GM12878 (cell line): Measurements from ENCODE around the gene RFWD3. TPM values are rescaled to one million over a fixed set of nuclear protein-coding genes. Genes with fewer than 3 reads are reported as not detected.

Experiments used
- ATAC-seq: fragments of 200-7000 bp; cut with Tn5 transposase; 3 replicates; pipeline ENCODE4 v1.9.1; 2020; ENCODE audit warnings: mild to moderate bottlenecking, moderate library complexity
- BruUV-seq: library from RNA; stranded (reverse); fragments of 400-500 nt; replicated peaks from 2 replicates; lab custom pipeline; 2021; lab: Mats Ljungman, UMichigan
- CTCF ChIA-PET: fragments of 300-600 bp; sonication (Branson Sonifier 250); formaldehyde crosslinking; extraction: SDS; loops from one replicate; lab custom pipeline; 2021; ENCODE audit warnings: inconsistent platforms; lab: Yijun Ruan, JAX
- POLR2A ChIA-PET: fragments of 350-600 bp; formaldehyde crosslinking; extraction: SDS; loops from one replicate; lab custom pipeline; 2021; ENCODE audit warnings: inconsistent platforms; lab: Charles Lee
- RAD21 ChIA-PET: fragments of 300-600 bp; sonication (Branson Sonifier 250); formaldehyde crosslinking; loops from one replicate; lab custom pipeline; 2023; ENCODE audit warnings: antibody characterized with exemption; ENCODE audit not compliant: unreplicated experiment; lab: Charles Lee
- SMC1A ChIA-PET: fragments of 300-600 bp; sonication (Branson Sonifier 250); formaldehyde crosslinking; loops from one replicate; lab custom pipeline; 2023; ENCODE audit not compliant: unreplicated experiment, uncharacterized antibody; lab: Charles Lee
- DNase-seq: peaks from one replicate; pipeline ENCODE4 v3.0.0-alpha.2; 2011; ENCODE audit warnings: low read depth, low spot score
- FAIRE-seq: peaks from 3 replicates; lab custom pipeline; 2011; peaks lifted over from hg19 to GRCh38; lab: Jason Lieb, UNC
- H2AFZ ChIP-seq: 2 replicates; pipeline ENCODE4 v1.6.0; 2011; ENCODE audit warnings: low read depth, low read length, control low read depth; ENCODE audit not compliant: control insufficient read depth
- H3K27ac ChIP-seq: 2 replicates; pipeline ENCODE4 v1.5.1; 2011; ENCODE audit warnings: control low read depth; ENCODE audit not compliant: control insufficient read depth, insufficient read depth
- H3K27me3 ChIP-seq, 2 experiments: replicated peaks in 1 of 2; 2 replicates each; pipeline versions ENCODE4 v1.6.0 to v1.6.1; 2011; ENCODE audit warnings: low read length in 1 of 2; ENCODE audit not compliant: control insufficient read depth in 2 of 2, insufficient read depth in 2 of 2
- H3K36me3 ChIP-seq, 2 experiments: 2 replicates each; pipeline ENCODE4 v1.5.1; 2011; ENCODE audit warnings: low read length in 1 of 2; ENCODE audit not compliant: control insufficient read depth in 2 of 2, insufficient read depth in 2 of 2
- H3K4me1 ChIP-seq: 2 replicates; pipeline ENCODE4 v1.6.1; 2011; ENCODE audit warnings: mild to moderate bottlenecking, low read length, moderate library complexity, mixed read lengths; ENCODE audit not compliant: control insufficient read depth, insufficient read depth
- H3K4me2 ChIP-seq: 2 replicates; pipeline ENCODE4 v1.6.0; 2011; ENCODE audit warnings: control low read depth; ENCODE audit not compliant: control insufficient read depth, insufficient read depth
- H3K4me3 ChIP-seq: fragments of 200-600 bp; sonication (generic); 2 replicates; pipeline ENCODE4 v1.5.1; 2016
- H3K79me2 ChIP-seq: 2 replicates; pipeline ENCODE4 v1.6.0; 2011; ENCODE audit warnings: low read length; ENCODE audit not compliant: control insufficient read depth, insufficient read depth
- H3K9ac ChIP-seq: 2 replicates; pipeline ENCODE4 v1.8.0; 2011; ENCODE audit warnings: low read length, control low read depth, mixed read lengths; ENCODE audit not compliant: control insufficient read depth, insufficient read depth
- H3K9me3 ChIP-seq: replicated peaks from 3 replicates; pipeline ENCODE4 v1.5.1; 2011; ENCODE audit warnings: mild to moderate bottlenecking, low read length; ENCODE audit not compliant: control insufficient read depth, insufficient read depth
- H4K20me1 ChIP-seq: 2 replicates; pipeline ENCODE4 v1.6.0; 2011; ENCODE audit not compliant: control insufficient read depth, insufficient read depth
- CHD1 ChIP-seq: IDR thresholded peaks from 2 replicates; pipeline ENCODE4 v1.6.1; 2012; ENCODE audit warnings: low read depth, low read length, improper control_type of control experiment
- ETV6 ChIP-seq, 2 experiments: fragments of 450-650 bp in 1 of 2; IDR thresholded peaks in 1 of 2; conservative IDR thresholded peaks in 1 of 2; 2 replicates each; pipeline ENCODE4 v1.6.1; 2014; ENCODE audit warnings: antibody characterized with exemption in 1 of 2, borderline replicate concordance in 1 of 2, low read depth in 1 of 2, mild to moderate bottlenecking in 1 of 2, moderate library complexity in 1 of 2
- EZH2 ChIP-seq: IDR thresholded peaks from 2 replicates; pipeline ENCODE4 v1.6.1; 2012; ENCODE audit warnings: low read depth, mild to moderate bottlenecking, control low read depth, inconsistent platforms, low read length, borderline replicate concordance; ENCODE audit not compliant: control insufficient read depth
- HDGF ChIP-seq: fragments of 450-650 bp; IDR thresholded peaks from 2 replicates; pipeline ENCODE4 v1.6.1; 2016; ENCODE audit warnings: antibody characterized with exemption
- MTA2 ChIP-seq: fragments of 450-650 bp; IDR thresholded peaks from 2 replicates; pipeline ENCODE4 v1.6.1; 2016; ENCODE audit warnings: low read depth, mild to moderate bottlenecking, moderate library complexity
- MTA3 ChIP-seq: IDR thresholded peaks from 2 replicates; pipeline ENCODE4 v1.6.1; 2012; ENCODE audit warnings: low read length, inconsistent platforms, borderline replicate concordance
- RBBP5 ChIP-seq: fragments of 200-600 bp; sonication (generic); conservative IDR thresholded peaks from 2 replicates; pipeline ENCODE4 v1.6.1; 2016
- SPI1 ChIP-seq: IDR thresholded peaks from 2 replicates; pipeline ENCODE4 v1.6.1; 2011; ENCODE audit warnings: low read depth, mild to moderate bottlenecking, low read length, moderate library complexity, borderline replicate concordance; ENCODE audit not compliant: insufficient read depth
- SREBF2 ChIP-seq: IDR thresholded peaks from 2 replicates; pipeline ENCODE4 v1.6.1; 2012; ENCODE audit warnings: mild to moderate bottlenecking, low read length
- STAT3 ChIP-seq: IDR thresholded peaks from 2 replicates; pipeline ENCODE4 v1.6.1; 2011; ENCODE audit warnings: low read depth, low read length, improper control_type of control experiment
- SUPT20H ChIP-seq: IDR thresholded peaks from 2 replicates; pipeline ENCODE4 v1.6.1; 2011; ENCODE audit warnings: low read depth, mild to moderate bottlenecking, low read length, moderate library complexity, borderline replicate concordance; ENCODE audit not compliant: control insufficient read depth
- TCF7 ChIP-seq: IDR thresholded peaks from 2 replicates; pipeline ENCODE4 v1.6.1; 2014; ENCODE audit warnings: antibody characterized with exemption, borderline replicate concordance
- WGBS: methylation state at CpG from one replicate; pipeline ENCODE4 v1.1.6; 2016; ENCODE audit warnings: low lambda C conversion rate; ENCODE audit not compliant: insufficient replicate concordance, insufficient coverage; ENCODE audit errors: missing lambda C conversion rate; 5-methylcytosine and 5-hydroxymethylcytosine counted together
- in situ Hi-C: fragments of 300-500 bp; cut with MboI; formaldehyde crosslinking; loops from 9 replicates; pipeline ENCODE4 v1.14.3; 2018; ENCODE audit warnings: mixed read lengths
- intact Hi-C: fragments of 100-400 bp; cut with micrococcal nuclease; formaldehyde crosslinking; loops from one replicate; pipeline ENCODE4 v1.14.2; 2022; ENCODE audit not compliant: unreplicated experiment
- polyA plus RNA-seq, 11 experiments: library from polyadenylated mRNA; depleted of rRNA in 4 of 11; unstranded in 6 of 11; stranded (reverse) in 5 of 11; fragments of >200 nt; fragmentation: Nextera tagmentation in 4 of 11; fragmentation: Illumina TruSeq in 1 of 11; extraction: Ambion mirVana in 4 of 11; extraction: Trizol in 1 of 11; gene quantifications; 1 replicate in 1 of 11; 2 replicates in 10 of 11; pipeline versions ENCODE4 v1.2.1 to v1.2.3, GENCODE V29; 2011 to 2016; ENCODE audit warnings: inconsistent platforms in 2 of 11, missing spikeins in 2 of 11, low read depth in 1 of 11
- total RNA-seq, 4 experiments: library from RNA; depleted of rRNA in 3 of 4; stranded (reverse); fragments of >200 nt in 3 of 4; fragmentation: Illumina TruSeq in 1 of 4; extraction: Trizol in 1 of 4; gene quantifications; 2 replicates each; pipeline versions ENCODE4 v1.2.1 to v1.2.3, GENCODE V29; 2013 to 2021
- TF ChIP-seq, protein P1 (sequence below): fragments of 450-650 bp; IDR thresholded peaks from 2 replicates; pipeline ENCODE4 v1.6.1; 2017; ENCODE audit warnings: low read depth, mild to moderate bottlenecking, moderate library complexity
- TF ChIP-seq, protein P2 (sequence below): fragments of 450-650 bp; IDR thresholded peaks from 2 replicates; pipeline ENCODE4 v1.6.1; 2016; ENCODE audit warnings: mild to moderate bottlenecking
- TF ChIP-seq, protein P3 (sequence below): fragments of 450-650 bp; conservative IDR thresholded peaks from 2 replicates; pipeline ENCODE4 v1.6.1; 2017; ENCODE audit warnings: mild to moderate bottlenecking, moderate library complexity

The RFWD3 gene
- total and polyA plus RNA-seq, 10 of the 15 experiments (the other 5 are each of a cell fraction or from before 2014, with no cell fraction given): 10.7 to 78.5 (median 51.2) TPM

DNA sequence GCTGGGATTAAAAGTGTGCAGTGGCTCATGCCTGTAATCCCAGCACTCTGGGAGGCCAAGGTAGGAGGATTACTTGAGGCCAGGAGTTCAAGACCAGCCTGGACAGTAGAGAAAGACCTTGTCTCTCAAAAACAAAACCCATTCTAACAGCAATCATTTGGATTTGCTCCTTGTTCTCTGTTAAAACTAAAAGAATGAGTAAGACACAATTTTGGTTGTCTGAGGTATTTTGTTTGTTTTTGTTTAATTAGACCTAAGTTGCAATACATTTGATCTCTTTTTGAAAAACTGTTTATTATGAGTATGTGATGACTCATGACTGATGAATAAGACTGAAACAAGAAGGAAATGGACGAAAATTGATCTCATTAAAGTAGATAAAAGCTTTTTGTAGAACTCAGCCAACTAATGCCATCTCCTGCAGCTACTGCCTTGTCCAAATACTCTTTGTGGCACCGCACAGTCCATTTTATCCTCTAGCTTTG is 88.8 kb downstream of the RFWD3 start (continued):
- TF ChIP-seq SUPT20H (no peak), EZH2 (no peak), CHD1 (no peak), RBBP5 (no peak), TCF7 (no peak), ETV6 (conservative IDR thresholded peaks at IDR 0.05 in 1 of 2, IDR thresholded peaks at IDR 0.05 in 1 of 2; ENCODE audit: borderline replicate concordance in 1 of 2, low read depth in 1 of 2) (0 out of 4 replicates have a peak, but pooled peaks of 1 of the 2 experiments have one; percentile 25)

DNA sequence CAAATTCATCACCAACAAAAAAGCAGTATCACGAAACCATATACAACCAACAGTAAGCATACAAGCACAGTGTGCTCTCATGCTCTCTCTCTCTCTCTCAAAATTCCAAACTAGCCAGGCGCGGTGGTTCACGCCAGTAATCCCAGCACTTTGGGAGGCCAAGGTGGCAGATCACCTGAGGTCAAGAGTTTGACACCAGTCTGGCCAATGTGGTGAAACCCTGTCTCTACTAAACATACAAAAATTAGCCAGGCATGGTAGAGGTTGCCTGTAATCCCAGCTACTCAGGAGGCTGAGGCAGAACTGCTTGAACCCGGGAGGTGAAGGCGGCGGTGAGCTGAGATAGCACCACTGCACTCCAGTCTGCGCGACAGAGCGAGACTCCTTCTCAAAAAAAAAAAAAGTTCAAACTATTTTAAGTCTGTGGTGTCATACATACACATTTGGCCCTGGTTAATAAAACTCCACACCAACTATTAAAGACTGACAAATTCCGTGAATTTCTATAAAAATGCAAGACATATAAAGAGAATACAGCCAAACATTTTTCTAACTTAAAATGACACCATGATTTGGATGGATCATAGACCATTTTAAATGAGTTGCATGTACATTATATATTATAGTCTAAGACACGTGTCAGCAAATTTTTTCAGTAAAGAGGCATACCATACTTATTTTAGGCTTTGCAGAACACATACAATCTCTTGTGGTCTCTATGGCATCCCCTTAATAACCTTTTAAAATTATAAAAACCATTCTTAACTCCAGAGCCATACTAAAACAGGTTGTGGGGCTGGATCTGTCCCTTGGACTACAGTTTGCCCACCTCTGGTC is 90.7 kb downstream of the RFWD3 start:
- in situ Hi-C loops: no loop called here
- DNase-seq (no peak), FAIRE-seq (no peak), ATAC-seq (no peak)
- ChIA-PET SMC1A (interaction anchor here (0.8 to 2.7 kb wide), 2 partner anchors 11 to 12 kb away, joined by 4 to 16 read pairs; no protein-coding TSS in a partner anchor), RAD21 (no interaction called here), POLR2A (interaction anchor here (0.6 to 0.8 kb wide), 2 partner anchors 14 to 980 kb away, joined by 3 read pairs; partner anchors contain the start of gene TMEM231), CTCF (interaction anchor here (1.2 kb wide), 1 partner anchor 10 kb away, joined by 3 read pairs; no protein-coding TSS in a partner anchor)
- no peak overlapping the region for H3K27ac ChIP-seq
- no peaks in the 10 kb centered on the region for H3K27me3 ChIP-seq
- no peak overlapping the region for H3K9ac ChIP-seq
- no TSS peak for BruUV-seq
- no peaks in the 10 kb centered on the region for H4K20me1 ChIP-seq
- peaks cover 21% of the 10 kb centered on the region for H3K4me1 ChIP-seq
- H3K4me2 ChIP-seq: no peak overlapping the region
- H2AFZ ChIP-seq: no peak overlapping the region
- H3K9me3 ChIP-seq: no peaks in the 10 kb centered on the region
- no peak overlapping the region for H3K4me3 ChIP-seq
- H3K36me3 ChIP-seq: peaks cover 0 to 3% of the 10 kb centered on the region in 2 experiments; a peak in 1 of 4 replicates
- WGBS: 99% methylated on average over 12 of the region's 12 CpGs
- peaks cover 57% of the 10 kb centered on the region for H3K79me2 ChIP-seq
- intact Hi-C loops: no loop called here
- no peak for TF ChIP-seq MTA2
- no peak for TF ChIP-seq HDGF
- TF ChIP-seq, protein P1, sequence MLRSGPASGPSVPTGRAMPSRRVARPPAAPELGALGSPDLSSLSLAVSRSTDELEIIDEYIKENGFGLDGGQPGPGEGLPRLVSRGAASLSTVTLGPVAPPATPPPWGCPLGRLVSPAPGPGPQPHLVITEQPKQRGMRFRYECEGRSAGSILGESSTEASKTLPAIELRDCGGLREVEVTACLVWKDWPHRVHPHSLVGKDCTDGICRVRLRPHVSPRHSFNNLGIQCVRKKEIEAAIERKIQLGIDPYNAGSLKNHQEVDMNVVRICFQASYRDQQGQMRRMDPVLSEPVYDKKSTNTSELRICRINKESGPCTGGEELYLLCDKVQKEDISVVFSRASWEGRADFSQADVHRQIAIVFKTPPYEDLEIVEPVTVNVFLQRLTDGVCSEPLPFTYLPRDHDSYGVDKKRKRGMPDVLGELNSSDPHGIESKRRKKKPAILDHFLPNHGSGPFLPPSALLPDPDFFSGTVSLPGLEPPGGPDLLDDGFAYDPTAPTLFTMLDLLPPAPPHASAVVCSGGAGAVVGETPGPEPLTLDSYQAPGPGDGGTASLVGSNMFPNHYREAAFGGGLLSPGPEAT: no peak
- TF ChIP-seq STAT3: no peak
- TF ChIP-seq, protein P2, sequence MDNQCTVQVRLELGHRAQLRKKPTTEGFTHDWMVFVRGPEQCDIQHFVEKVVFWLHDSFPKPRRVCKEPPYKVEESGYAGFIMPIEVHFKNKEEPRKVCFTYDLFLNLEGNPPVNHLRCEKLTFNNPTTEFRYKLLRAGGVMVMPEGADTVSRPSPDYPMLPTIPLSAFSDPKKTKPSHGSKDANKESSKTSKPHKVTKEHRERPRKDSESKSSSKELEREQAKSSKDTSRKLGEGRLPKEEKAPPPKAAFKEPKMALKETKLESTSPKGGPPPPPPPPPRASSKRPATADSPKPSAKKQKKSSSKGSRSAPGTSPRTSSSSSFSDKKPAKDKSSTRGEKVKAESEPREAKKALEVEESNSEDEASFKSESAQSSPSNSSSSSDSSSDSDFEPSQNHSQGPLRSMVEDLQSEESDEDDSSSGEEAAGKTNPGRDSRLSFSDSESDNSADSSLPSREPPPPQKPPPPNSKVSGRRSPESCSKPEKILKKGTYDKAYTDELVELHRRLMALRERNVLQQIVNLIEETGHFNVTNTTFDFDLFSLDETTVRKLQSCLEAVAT: no peak
- TF ChIP-seq MTA3: no peak
- no peak for TF ChIP-seq SPI1
- TF ChIP-seq EZH2: no peak
- no peak for TF ChIP-seq SREBF2
- TF ChIP-seq, protein P3, sequence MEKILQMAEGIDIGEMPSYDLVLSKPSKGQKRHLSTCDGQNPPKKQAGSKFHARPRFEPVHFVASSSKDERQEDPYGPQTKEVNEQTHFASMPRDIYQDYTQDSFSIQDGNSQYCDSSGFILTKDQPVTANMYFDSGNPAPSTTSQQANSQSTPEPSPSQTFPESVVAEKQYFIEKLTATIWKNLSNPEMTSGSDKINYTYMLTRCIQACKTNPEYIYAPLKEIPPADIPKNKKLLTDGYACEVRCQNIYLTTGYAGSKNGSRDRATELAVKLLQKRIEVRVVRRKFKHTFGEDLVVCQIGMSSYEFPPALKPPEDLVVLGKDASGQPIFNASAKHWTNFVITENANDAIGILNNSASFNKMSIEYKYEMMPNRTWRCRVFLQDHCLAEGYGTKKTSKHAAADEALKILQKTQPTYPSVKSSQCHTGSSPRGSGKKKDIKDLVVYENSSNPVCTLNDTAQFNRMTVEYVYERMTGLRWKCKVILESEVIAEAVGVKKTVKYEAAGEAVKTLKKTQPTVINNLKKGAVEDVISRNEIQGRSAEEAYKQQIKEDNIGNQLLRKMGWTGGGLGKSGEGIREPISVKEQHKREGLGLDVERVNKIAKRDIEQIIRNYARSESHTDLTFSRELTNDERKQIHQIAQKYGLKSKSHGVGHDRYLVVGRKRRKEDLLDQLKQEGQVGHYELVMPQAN: no peak
